Gastroesophageal sphincter (tissue), 3 donors: ENCODE data around the gene PKIB.

Experiments
- EP300 ChIP-seq: sonication (generic); formaldehyde crosslinking; IDR thresholded peaks from one replicate; pipeline ENCODE4 v1.6.1; 2017; ENCODE audit warnings: antibody characterized with exemption, mild to moderate bottlenecking
- POLR2A ChIP-seq, 2 donors: fragments of 450-650 bp; IDR thresholded peaks; one replicate each; pipeline ENCODE4 v1.6.1; 2017; ENCODE audit warnings: antibody characterized with exemption in 2 of 2, mild to moderate bottlenecking in 2 of 2, moderate library complexity in 1 of 2
- POLR2AphosphoS5 ChIP-seq: sonication (generic); formaldehyde crosslinking; IDR thresholded peaks from one replicate; pipeline ENCODE4 v1.6.1; 2017; ENCODE audit warnings: antibody characterized with exemption
- TF ChIP-seq, protein P1 (sequence below), 4 experiments: fragments of 200-600 bp in 2 of 4; fragments of 450-650 bp in 2 of 4; sonication (generic) in 1 of 4; IDR thresholded peaks; one replicate each; pipeline ENCODE4 v1.5.1; 2017 to 2019; ENCODE audit warnings: antibody characterized with exemption in 4 of 4, mild to moderate bottlenecking in 2 of 4, moderate library complexity in 2 of 4

DNA sequence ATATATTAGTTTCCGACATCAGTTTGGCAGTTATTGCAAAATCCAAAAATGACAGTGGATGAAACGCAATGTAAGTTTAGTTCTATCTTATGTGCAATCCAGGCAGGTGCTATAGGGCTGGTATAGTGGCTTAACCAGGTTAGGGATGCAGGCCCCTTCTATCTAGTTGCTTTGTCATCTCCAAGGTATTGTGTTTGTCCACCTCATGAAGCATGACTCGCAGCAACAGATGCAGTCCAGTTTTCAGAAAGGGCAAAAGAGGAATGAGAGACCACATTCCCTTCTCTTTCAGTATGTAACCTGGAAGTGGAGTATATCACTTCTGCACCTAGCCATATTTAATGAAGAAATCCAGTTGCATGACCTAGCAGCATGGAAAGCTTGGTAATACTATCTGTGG is 59.7 kb downstream of the PKIB start:
- TF ChIP-seq, protein P1, sequence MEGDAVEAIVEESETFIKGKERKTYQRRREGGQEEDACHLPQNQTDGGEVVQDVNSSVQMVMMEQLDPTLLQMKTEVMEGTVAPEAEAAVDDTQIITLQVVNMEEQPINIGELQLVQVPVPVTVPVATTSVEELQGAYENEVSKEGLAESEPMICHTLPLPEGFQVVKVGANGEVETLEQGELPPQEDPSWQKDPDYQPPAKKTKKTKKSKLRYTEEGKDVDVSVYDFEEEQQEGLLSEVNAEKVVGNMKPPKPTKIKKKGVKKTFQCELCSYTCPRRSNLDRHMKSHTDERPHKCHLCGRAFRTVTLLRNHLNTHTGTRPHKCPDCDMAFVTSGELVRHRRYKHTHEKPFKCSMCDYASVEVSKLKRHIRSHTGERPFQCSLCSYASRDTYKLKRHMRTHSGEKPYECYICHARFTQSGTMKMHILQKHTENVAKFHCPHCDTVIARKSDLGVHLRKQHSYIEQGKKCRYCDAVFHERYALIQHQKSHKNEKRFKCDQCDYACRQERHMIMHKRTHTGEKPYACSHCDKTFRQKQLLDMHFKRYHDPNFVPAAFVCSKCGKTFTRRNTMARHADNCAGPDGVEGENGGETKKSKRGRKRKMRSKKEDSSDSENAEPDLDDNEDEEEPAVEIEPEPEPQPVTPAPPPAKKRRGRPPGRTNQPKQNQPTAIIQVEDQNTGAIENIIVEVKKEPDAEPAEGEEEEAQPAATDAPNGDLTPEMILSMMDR (IDR thresholded peaks at IDR 0.05), result no peak
- TF ChIP-seq EP300, result no peak
- TF ChIP-seq POLR2AphosphoS5, result no peak
- TF ChIP-seq POLR2A (IDR thresholded peaks at IDR 0.05), result no peak
